Measurements from ENCODE around the gene AQP5. TPM values are rescaled to one million over a fixed set of nuclear protein-coding genes. Genes with fewer than 3 reads are reported as not detected.

AQP5 gene
- total and polyA plus RNA-seq, 2 of the 8 experiments (the other 6 are each of a cell fraction or from before 2014, with no cell fraction given), result 2.5 to 3.2 TPM

DNA sequence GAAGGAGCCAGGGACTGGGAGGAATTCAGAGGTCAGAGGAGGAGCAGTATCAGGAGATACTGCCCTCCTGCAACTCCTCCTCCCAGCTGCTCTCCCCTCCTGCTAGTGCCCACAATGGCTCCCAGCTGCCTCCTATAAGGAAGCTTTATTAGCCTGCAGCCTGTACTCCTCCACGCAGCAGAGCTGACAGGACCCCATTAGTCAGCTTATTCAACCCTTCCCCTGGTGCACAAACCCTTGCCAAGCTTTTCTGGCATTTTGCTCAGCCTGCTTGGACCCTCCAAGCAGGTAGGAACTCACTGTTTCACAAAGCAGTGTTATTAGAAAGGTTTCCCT, 18.1 kb upstream of the AQP5 start (continued):
- TF ChIP-seq SIX5 (IDR thresholded peaks at IDR 0.05; ENCODE audit: low read depth, low read length) (no peak), BACH1 (IDR thresholded peaks at IDR 0.05; ENCODE audit: low read length) (no peak), SRF (IDR thresholded peaks at IDR 0.05; ENCODE audit: low read depth, low read length) (no peak)

All from H1 (cell line).